ENCODE data around the gene PAPLN.

The PAPLN gene

DNA sequence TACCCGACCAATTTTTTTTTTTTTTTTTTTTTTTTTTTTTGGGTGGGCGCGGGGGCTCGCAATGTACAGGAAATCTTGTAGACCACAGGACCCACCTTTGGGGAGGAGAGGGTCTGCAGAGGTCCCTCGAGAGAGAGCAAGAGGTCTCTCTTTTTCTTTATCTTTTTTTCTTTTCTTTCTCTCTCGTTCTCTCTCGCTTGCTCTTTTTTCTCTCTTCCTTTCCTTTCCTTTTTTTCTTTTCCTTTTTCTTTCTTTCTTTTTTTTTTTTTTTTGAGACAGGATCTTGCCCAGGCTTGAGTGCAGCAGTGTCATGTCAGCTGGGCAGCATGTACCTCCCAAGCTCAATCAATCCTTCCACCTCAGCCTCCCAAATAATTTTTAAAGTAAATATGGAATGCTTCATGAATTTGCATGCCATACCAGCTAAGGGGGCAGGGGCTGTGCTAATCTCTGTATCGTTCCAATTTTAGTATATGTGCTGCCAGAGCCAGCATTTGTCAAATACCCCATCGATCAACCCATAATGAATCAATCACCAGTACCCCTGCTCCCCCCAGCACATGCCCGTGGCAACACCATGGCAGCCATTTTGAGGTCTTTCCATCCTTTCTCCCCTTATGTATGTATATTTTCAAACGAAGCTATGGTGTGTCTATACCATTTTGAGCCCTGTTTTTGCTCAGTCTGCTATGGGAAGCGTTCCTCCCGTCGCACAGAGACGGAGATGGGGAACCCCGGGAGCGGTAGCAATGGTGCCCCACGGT lies 9.3 kb downstream of the PAPLN start:
- DNase-seq, result no peak

- no peak for DNase-seq
These were observed 11.0 kb downstream of the PAPLN start for GRCh38 chr14:73248108-73248868.

GRCh38 chr14:73249108-73249507 lies 11.8 kb downstream of the PAPLN start:
- no peak for DNase-seq

DNA sequence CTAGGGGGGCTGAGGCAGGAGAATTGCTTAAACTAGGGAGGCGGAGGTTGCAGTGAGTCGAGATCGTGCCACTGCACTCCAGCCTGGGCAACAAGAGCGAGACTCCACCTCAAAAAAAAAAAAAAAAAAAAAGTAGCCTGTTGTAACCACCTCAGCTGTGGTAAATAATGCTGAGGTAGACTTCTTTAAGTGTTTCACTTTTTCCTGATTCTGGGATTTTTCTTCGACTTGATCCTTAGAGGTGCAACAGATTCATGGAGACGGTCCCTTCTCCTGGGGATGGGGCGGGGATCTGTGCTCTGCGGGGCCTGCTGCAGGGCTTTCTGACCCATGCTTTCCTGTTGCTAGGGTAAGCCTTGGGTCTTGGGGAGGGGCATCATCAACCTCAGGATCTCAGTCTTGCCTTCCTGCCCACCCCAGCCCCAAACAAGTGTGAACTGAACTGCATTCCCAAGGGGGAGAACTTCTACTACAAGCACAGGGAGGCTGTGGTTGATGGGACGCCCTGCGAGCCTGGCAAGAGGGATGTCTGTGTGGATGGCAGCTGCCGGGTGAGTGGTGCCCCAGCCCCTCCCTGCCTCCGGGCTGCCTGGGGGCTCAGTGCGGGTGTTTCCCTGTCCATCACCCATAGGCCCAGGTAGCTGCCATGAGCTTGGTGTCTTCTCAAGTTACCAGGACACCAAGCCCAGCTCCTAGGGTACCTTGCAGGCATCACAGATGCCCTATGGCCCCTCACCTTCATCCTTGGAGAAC lies 12.4 kb downstream of the PAPLN start:
- no peak for DNase-seq

DNA sequence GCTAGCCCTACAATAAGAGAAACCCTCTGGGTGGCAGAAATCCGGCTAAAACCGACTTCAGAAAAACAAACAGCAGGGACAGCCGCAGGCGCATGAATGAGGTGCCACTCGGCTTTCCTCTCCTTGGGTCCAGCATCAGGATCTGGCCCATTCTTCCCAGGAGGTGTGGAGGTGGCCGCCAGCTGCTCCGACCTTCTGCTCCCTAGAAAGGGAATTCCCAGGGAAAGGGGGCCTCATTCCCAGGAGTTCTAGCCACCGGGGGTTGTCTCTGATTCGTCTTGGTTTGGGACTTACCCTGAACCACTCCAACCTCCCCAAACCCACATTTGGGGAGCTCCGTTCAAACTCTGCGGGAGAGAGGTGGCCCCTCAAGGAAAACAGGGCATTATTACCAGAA lies 13.0 kb downstream of the PAPLN start:
- no peak for DNase-seq

- DNase-seq, result no peak
These were observed 13.6 kb downstream of the PAPLN start for GRCh38 chr14:73250781-73251500.

- no peak for DNase-seq
These were observed 14.4 kb downstream of the PAPLN start for GRCh38 chr14:73251516-73252215.

GRCh38 chr14:73252491-73253322 lies 15.4 kb downstream of the PAPLN start:
- no peak for DNase-seq

DNA sequence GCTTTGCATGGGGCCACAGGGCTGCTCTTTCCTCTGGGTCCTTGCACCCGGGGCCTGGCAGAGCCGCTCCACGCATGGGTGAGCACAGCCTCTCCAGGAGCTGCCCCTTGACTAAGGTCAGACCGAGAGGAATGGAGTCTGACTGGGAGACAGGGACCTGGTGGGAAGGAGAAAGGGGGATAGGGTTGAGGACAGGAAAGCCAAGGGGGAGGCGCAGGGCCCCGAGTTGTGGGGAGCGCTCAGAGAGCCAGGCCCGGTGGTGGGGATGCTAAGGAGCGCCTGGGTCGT lies 16.0 kb downstream of the PAPLN start:
- no peak for DNase-seq

GRCh38 chr14:73253721-73254120 lies 16.4 kb downstream of the PAPLN start:
- DNase-seq, result no peak

GRCh38 chr14:73254247-73255004 lies 17.1 kb downstream of the PAPLN start:
- no peak for DNase-seq

- DNase-seq, result no peak
These were observed 17.7 kb downstream of the PAPLN start for GRCh38 chr14:73255005-73255400.

- no peak for DNase-seq
These were observed 18.5 kb downstream of the PAPLN start for GRCh38 chr14:73255693-73256225.

- DNase-seq, result no peak
These were observed 20.8 kb downstream of the PAPLN start for GRCh38 chr14:73258076-73258475.

GRCh38 chr14:73258845-73259611 lies 21.7 kb downstream of the PAPLN start:
- no peak for DNase-seq

GRCh38 chr14:73259837-73260236 lies 22.5 kb downstream of the PAPLN start:
- no peak for DNase-seq

DNA sequence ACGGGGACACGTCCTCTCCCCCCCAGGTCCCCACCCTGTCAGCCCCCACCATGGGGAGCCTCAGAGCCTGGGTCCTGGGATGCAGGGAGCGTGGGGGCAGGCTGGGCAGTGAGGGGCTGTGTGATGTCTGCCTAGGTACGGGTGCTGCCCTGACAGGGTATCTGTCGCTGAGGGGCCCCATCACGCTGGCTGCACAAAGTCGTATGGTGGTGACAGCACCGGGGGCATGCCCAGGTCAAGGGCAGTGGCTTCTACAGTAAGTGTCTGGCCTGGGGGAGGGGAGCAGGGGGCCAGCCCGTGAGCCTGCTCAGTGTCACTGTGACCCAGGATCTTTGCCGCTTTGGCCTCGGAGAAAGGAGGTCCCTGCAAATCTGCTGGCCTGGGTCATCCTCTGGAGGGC lies 23.3 kb downstream of the PAPLN start:
- no peak for DNase-seq

DNA sequence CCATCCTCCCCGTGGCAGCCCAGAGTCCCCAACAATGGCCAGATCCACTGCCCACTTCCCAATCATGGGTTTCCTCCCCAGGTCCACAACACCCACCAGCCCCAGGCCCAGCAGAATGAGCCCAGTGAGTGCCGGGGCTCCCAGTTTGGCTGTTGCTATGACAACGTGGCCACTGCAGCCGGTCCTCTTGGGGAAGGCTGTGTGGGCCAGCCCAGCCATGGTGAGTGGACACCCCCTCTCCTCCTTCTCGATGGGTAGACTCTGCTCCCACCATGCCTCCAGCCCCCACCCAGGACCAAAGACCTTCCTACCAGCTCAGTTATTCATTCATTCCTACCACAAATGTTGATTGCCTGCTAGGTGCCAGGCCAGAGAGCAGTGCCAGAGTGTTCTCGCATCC lies 23.8 kb downstream of the PAPLN start:
- DNase-seq, result no peak

DNA sequence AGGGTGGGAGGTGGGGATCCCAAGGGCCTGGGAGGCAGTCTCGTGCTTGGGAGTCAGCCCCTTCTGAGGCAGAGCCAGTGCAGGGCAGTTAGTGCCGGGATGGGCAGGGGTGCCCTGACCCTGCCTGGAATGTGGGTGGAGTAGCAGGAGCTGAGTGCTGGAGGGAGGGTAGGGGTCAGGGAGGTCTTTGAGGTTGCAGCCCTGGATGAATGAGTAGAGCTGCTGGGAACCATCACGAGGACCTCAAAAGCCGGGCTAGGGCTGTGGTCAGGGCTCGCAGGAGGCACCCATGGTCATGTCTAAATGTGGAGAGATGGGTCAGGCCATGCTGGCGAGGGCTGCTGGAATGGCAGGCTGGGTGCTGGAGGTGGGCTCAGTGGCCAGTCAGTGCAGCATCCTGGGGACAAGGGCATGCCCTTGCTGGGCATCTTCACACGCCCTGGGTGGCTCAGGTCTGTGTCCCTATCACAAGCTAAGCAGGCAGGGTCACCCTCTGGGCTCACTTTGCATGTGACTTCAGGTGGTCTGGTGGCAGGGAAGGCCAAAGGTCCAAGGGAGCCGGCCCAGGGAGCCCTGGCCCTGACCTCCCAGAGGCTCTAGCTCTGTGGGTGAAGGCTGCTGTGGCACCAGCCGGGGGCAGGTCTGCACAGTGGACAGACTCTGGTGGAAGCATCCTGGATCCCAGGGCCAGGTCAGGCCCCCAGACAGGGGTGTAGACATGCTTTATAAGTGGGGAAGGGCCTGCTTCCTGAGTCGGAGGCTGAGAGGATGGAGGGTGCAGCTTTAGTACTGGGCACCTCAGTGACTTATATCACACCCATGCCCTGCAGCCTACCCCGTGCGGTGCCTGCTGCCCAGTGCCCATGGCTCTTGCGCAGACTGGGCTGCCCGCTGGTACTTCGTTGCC lies 24.5 kb downstream of the PAPLN start:
- no peak for DNase-seq
